Measurements from ENCODE around the gene EDIL3.

DNA sequence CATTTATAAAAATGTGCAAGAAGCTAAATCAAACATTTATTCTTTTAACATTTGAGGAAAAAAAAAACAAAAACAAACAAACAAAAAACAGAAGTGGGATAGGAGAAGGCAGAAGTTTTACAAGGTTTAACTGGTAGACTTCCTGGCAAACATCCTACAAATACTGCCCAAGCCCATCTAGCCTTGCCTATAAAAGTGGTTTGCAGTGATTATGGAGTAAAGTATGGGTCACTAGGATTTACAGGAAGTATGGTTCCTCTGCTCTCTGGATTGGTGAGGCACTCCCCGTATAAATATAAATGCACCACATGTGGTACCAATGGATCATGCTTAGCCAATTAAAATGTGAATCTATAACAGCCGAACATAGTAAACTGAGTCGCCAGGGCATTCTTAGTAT is 291.9 kb downstream of the EDIL3 start:
- TF ChIP-seq SIN3A (IDR thresholded peaks at IDR 0.05; ENCODE audit: borderline replicate concordance, insufficient read depth, low read length) (no peak), POLR2AphosphoS5 (IDR thresholded peaks at IDR 0.05; ENCODE audit: low read depth, low read length) (no peak)

Data from PFSK-1 (cell line).